Non-pigmented ciliary epithelial cell (primary cell): ENCODE data around the gene KIF21A.

Source experiments
- DNase-seq: peaks from one replicate; pipeline ENCODE4 v3.0.0-alpha.2; 2010; ENCODE audit warnings: low read depth

KIF21A gene

DNA sequence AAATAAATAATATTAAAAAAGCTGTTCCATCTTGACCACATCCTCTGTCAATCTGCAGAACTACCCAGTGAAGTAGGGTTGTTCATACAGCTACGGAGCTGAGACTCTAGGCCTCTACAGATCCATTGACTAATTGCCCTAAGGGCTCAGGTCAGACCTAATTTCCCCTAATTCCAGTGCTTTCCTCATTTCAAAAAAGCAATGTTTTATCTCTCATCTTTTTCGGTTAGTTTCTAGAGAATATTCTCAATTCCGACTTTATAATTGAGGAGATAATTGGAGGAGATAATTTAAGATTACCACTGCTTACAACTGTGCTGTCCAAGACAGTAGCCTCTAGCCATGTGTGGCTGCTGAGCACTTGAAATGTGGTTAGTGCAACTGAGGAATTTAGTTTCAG, 167.1 kb downstream of the KIF21A start:
- DNase-seq = no peak

DNA sequence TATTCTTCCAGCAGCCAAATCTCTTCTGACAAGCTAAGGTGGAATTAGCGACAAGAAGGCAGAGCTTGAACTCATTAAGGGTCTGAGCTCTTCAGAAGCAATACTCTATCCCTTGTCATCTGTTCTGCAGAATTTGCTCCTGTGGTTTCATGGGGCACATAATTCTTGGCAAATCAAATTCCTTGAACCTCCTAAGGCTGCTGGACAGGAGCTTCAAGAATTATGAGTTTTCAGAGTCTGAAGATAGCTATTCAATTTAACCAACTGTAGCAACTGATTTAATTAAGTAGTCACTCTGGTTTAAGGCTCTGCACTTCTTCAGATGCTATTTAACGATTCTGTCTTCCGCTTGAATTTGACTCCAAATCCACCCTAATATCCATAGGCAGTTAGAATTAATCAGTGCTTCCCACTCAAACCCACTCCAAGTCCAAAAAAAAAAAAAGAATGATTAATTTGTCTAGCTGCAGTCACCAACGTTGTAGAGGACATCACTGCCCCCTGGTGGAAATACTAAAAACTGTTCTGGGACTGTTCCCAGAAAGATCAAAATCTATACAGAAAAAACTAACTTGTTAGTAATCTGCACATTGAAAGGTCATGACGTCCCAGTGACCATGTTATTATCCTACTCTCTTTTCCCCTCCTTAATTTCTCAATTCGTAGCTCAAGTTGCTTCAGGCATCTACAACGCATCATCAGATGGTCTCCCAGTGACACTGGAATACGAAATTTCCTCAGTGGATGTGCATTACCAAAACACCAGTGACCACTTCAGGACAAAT, 169.9 kb downstream of the KIF21A start:
- peak; percentile 6 for DNase-seq

DNA sequence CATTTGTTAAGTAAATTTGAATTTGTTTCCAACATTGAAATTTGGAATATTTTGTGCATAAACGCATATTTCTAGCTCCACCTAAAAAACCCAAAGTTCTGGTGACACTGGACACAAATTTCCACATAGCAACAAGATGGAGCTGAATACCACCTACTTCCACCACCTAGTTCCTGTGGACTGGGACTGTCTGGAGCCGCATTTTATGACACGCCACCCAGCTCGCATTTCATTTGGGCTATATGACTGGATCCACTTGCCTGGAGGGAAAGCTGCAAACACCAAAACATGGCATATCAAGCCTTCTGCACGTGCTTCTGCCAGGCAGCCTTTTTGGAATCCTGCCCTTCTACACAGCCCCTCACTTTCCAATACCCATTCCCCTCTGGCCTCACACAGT, 173.4 kb downstream of the KIF21A start:
- no peak for DNase-seq

- no peak for DNase-seq
These were observed 175.0 kb downstream of the KIF21A start for GRCh38 chr12:39267886-39268285.

DNA sequence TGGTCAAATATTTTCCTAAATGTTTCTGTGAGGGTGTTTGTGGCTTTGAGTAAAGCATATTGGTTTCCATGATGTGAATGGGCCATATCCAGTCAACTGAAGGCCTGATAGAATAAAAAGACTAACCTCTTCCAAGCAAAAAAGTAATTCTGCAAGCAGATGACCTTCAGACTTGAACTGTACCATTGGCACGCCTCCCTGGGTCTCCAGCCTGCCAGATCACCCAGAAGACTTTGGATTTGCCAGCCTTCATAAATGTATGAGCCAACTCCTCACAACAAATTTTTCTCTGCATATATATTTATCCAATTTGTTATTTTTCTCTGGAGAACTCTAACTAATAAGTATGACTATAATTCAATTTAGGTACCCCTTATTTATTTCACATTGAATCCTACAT, 190.3 kb downstream of the KIF21A start:
- no peak for DNase-seq
